Measurements from ENCODE around the gene ATP11B. TPM values are rescaled to one million over a fixed set of nuclear protein-coding genes. Genes with fewer than 3 reads are reported as not detected.

The ATP11B gene
- total and polyA plus RNA-seq, 3 donors from 2014 or later: 65.8 to 138 (median 114) TPM

DNA sequence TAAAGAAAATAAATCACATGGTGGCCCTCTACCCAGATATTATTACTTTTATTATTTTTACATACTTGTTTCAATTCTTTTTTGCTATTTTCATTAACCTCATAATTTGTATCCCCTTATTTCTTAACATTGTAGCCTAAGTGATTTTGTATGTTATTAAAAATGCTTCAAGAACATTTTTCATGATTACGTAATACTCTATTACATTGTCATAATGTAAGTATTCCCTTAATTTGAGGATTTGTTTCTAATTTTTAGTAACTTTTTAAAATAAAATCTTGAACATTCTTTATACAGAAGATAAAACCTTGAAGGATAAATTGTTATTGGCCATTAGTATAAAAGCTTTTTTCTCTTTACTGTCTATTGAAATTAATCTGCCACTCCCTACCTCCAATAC, 98.1 kb downstream of the ATP11B start:
- no peaks in the 10 kb centered on the region for H3K9me3 ChIP-seq
- H3K27me3 ChIP-seq: no peaks in the 10 kb centered on the region
- no peaks in the 10 kb centered on the region for H3K4me1 ChIP-seq
- intact Hi-C loops (cut with DNase I; ENCODE audit: low total_unique reads): no loop called here
- H3K36me3 ChIP-seq (ENCODE audit: low read depth, missing control alignments): no peaks in the 10 kb centered on the region
- H3K4me3 ChIP-seq: no peak overlapping the region
- no peak overlapping the region for H3K27ac ChIP-seq
- no peak for DNase-seq
- no peak for TF ChIP-seq POLR2A (IDR thresholded peaks at IDR 0.05)
- TF ChIP-seq, protein P1, sequence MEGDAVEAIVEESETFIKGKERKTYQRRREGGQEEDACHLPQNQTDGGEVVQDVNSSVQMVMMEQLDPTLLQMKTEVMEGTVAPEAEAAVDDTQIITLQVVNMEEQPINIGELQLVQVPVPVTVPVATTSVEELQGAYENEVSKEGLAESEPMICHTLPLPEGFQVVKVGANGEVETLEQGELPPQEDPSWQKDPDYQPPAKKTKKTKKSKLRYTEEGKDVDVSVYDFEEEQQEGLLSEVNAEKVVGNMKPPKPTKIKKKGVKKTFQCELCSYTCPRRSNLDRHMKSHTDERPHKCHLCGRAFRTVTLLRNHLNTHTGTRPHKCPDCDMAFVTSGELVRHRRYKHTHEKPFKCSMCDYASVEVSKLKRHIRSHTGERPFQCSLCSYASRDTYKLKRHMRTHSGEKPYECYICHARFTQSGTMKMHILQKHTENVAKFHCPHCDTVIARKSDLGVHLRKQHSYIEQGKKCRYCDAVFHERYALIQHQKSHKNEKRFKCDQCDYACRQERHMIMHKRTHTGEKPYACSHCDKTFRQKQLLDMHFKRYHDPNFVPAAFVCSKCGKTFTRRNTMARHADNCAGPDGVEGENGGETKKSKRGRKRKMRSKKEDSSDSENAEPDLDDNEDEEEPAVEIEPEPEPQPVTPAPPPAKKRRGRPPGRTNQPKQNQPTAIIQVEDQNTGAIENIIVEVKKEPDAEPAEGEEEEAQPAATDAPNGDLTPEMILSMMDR (IDR thresholded peaks at IDR 0.05): no peak
- WGBS, 2 donors: 67 to 78% methylated on average over 1 of the region's 1 CpG

DNA sequence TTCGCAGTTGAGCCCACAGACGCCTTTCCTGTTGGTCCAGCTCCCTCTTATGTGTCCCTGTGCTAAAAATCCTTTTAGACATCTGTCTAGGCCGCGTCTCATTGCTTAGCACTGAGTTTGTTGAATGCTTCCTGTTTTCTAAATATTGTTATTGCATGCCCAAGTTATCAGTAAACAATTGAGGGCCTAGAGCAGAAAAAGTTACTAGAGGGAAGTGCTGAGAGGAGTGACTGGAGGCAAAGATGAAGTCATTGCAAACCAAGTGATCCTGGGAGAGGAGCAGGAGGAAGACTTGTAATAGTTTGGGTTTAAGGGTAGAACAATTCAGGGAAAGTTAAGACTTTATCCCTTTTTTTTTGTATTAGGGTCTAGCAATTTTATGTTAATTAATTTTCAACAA, 98.9 kb downstream of the ATP11B start:
- Histone ChIP-seq H3K36me3 (ENCODE audit: low read depth, missing control alignments) (no peaks in the 10 kb centered on the region), H3K4me3 (no peak overlapping the region), H3K27me3 (no peaks in the 10 kb centered on the region), H3K9me3 (no peaks in the 10 kb centered on the region), H3K4me1 (no peaks in the 10 kb centered on the region), H3K27ac (no peak overlapping the region)
- intact Hi-C loops (cut with DNase I; ENCODE audit: low total_unique reads): no loop called here
- TF ChIP-seq, protein P1 (IDR thresholded peaks at IDR 0.05): no peak
- TF ChIP-seq POLR2A (IDR thresholded peaks at IDR 0.05): no peak
- 92 to 96% methylated on average over 4 of the region's 4 CpGs for WGBS, 2 donors
- DNase-seq: no peak

DNA sequence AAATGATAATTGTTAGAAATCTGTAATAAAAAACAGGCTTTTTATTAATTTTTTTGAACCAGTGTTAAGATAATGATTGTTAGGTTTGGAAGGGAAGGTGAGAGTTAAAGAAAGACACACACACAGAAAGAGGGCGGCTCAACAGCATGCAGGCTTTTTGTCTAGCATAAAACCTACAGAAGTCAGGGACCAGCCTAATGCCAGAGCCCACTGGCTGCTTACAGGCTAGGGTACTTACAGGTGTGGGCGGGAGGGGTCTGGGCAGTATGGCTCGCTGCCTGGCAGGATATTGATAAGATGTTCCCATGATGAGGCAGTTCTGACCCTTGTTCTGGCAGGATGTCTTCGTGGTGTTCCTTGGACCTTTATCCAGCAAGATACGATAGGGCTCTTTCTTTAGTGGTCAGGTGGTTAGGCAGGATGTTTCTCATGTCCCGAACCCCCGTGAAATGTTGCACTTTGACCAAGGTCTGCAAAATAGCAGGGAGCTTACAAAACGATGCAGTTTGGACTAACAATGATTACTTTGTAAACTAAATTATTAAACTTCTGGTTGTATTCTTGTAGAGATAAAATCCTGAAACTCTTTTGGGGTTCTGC, 102.3 kb downstream of the ATP11B start:
- Histone ChIP-seq H3K27ac (no peak overlapping the region), H3K36me3 (ENCODE audit: low read depth, missing control alignments) (no peaks in the 10 kb centered on the region), H3K27me3 (no peaks in the 10 kb centered on the region), H3K9me3 (no peaks in the 10 kb centered on the region), H3K4me1 (no peaks in the 10 kb centered on the region), H3K4me3 (no peak overlapping the region)
- intact Hi-C loops (cut with DNase I; ENCODE audit: low total_unique reads): no loop called here
- WGBS, 2 donors: 41 to 51% methylated on average over 8 of the region's 8 CpGs
- peak; percentile 44 for DNase-seq
- TF ChIP-seq, protein P1 (IDR thresholded peaks at IDR 0.05): no peak
- no peak for TF ChIP-seq POLR2A (IDR thresholded peaks at IDR 0.05)

DNA sequence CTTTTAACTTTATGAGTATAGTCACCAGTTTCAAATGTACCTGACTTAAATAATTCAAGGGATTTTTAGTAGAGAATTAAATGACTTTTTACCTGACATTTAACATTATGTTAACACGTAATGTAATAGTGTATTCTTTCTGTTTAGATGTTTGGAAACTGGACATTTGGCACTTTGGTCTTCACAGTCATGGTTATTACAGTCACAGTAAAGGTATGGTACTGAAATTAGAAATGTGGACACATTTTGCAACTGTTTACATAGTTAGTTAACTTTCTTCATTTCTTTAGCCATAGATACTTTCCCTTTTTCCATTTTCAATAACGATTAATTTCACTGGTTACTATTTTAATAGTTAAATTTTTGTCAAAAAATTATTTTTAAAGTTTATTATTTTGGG, 103.2 kb downstream of the ATP11B start:
- Histone ChIP-seq H3K9me3 (no peaks in the 10 kb centered on the region), H3K27ac (no peak overlapping the region), H3K36me3 (ENCODE audit: low read depth, missing control alignments) (no peaks in the 10 kb centered on the region), H3K4me3 (no peak overlapping the region), H3K27me3 (no peaks in the 10 kb centered on the region), H3K4me1 (no peaks in the 10 kb centered on the region)
- TF ChIP-seq, protein P1 (IDR thresholded peaks at IDR 0.05): no peak
- no peak for TF ChIP-seq POLR2A (IDR thresholded peaks at IDR 0.05)
- 82% methylated on average over 2 of the region's 2 CpGs for WGBS, 2 donors
- intact Hi-C loops (cut with DNase I; ENCODE audit: low total_unique reads): no loop called here
- DNase-seq: no peak

DNA sequence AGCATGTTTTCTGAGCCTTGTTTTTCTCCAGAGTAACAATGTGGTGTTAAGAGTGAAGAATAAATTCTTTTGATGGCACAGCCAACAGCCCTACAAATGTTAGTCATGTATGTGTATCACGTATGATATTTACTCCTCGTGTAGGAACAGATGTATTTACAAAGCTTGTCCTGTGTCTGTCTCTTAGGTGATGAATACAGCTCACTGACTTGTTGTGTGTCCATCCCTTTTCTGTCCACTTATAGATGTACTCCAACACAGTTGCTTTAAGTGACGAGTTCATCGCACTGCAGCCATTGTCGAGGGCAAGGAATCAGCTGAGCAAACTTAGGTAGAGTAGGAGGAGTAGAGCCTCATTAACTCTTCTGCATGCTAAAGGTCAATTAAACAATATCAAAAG, 108.9 kb downstream of the ATP11B start:
- Histone ChIP-seq H3K4me1 (no peaks in the 10 kb centered on the region), H3K4me3 (no peak overlapping the region), H3K36me3 (ENCODE audit: low read depth, missing control alignments) (no peaks in the 10 kb centered on the region), H3K27ac (no peak overlapping the region), H3K9me3 (no peaks in the 10 kb centered on the region), H3K27me3 (no peaks in the 10 kb centered on the region)
- WGBS, 2 donors: 84 to 87% methylated on average over 5 of the region's 5 CpGs
- no peak for TF ChIP-seq POLR2A (IDR thresholded peaks at IDR 0.05)
- TF ChIP-seq, protein P1 (IDR thresholded peaks at IDR 0.05): no peak
- intact Hi-C loops (cut with DNase I; ENCODE audit: low total_unique reads): no loop called here
- DNase-seq: no peak
